Common myeloid progenitor, CD34-positive (primary cell): ENCODE data around the gene GNA12.
A peak's percentile ranks its signal among the peaks of the same experiment; 100 is the strongest.

ENCODE experiments used
- CTCF ChIA-PET: fragments of 350-600 bp; sonication (Branson Sonifier 250); formaldehyde crosslinking; loops from one replicate; lab custom pipeline; 2021; ENCODE audit warnings: antibody characterized with exemption; lab: Charles Lee
- POLR2A ChIA-PET: fragments of 350-600 bp; sonication (Branson Sonifier 250); formaldehyde crosslinking; loops from one replicate; lab custom pipeline; 2021; ENCODE audit warnings: antibody characterized with exemption; lab: Charles Lee
- DNase-seq, 3 donors: peaks; one replicate each; pipeline versions ENCODE4 v3.0.0 to v3.0.0-alpha.2; 2013
- H3K27ac ChIP-seq, 2 experiments: 1 replicate in 1 of 2; 2 replicates in 1 of 2; pipeline ENCODE4 v1.7.0; 2013; ENCODE audit warnings: inconsistent platforms in 2 of 2, low read length in 2 of 2, mild to moderate bottlenecking in 2 of 2, low read depth in 1 of 2, moderate library complexity in 1 of 2; ENCODE audit not compliant: severe bottlenecking in 2 of 2, insufficient read depth in 1 of 2, poor library complexity in 1 of 2
- H3K27me3 ChIP-seq, 5 experiments: replicated peaks in 2 of 5; 1 replicate in 3 of 5; 2 replicates in 2 of 5; pipeline versions ENCODE4 v1.6.1 to v1.7.0; 2013; ENCODE audit warnings: low read length in 4 of 5, mild to moderate bottlenecking in 2 of 5, moderate library complexity in 2 of 5, inconsistent platforms in 1 of 5; ENCODE audit not compliant: insufficient read depth in 5 of 5, control insufficient read depth in 4 of 5
- H3K36me3 ChIP-seq, 4 experiments: 1 replicate in 2 of 4; 2 replicates in 2 of 4; pipeline versions ENCODE4 v1.6.1 to v1.7.0; 2013; ENCODE audit warnings: low read length in 3 of 4, control low read depth in 1 of 4, mild to moderate bottlenecking in 1 of 4; ENCODE audit not compliant: control insufficient read depth in 4 of 4, insufficient read depth in 4 of 4
- H3K4me1 ChIP-seq, 4 experiments: 1 replicate in 3 of 4; 2 replicates in 1 of 4; pipeline versions ENCODE4 v1.6.1 to v1.7.1; 2013; ENCODE audit warnings: low read length in 3 of 4, mild to moderate bottlenecking in 3 of 4, control low read depth in 1 of 4, inconsistent platforms in 1 of 4, moderate library complexity in 1 of 4; ENCODE audit not compliant: control insufficient read depth in 4 of 4, insufficient read depth in 4 of 4; ENCODE audit errors: control extremely low read depth in 1 of 4
- H3K4me3 ChIP-seq, 7 experiments: 1 replicate in 4 of 7; 2 replicates in 3 of 7; pipeline versions ENCODE4 v1.5.1 to v1.7.0; 2013; ENCODE audit warnings: mild to moderate bottlenecking in 7 of 7, low read length in 6 of 7, moderate library complexity in 6 of 7, inconsistent platforms in 2 of 7, low read depth in 2 of 7, control low read depth in 1 of 7; ENCODE audit not compliant: insufficient read depth in 4 of 7, control insufficient read depth in 1 of 7; ENCODE audit errors: extremely low read depth in 1 of 7
- H3K9me3 ChIP-seq, 5 experiments: 1 replicate in 4 of 5; 2 replicates in 1 of 5; pipeline versions ENCODE4 v1.6.1 to v1.7.1; 2013; ENCODE audit warnings: low read length in 4 of 5, mild to moderate bottlenecking in 2 of 5, inconsistent platforms in 1 of 5, low read depth in 1 of 5, moderate library complexity in 1 of 5; ENCODE audit not compliant: control insufficient read depth in 4 of 5, insufficient read depth in 2 of 5; ENCODE audit errors: control extremely low read depth in 1 of 5
- WGBS: methylation state at CpG from one replicate; pipeline ENCODE4 v1.1.5; 2013; ENCODE audit not compliant: insufficient coverage; 5-methylcytosine and 5-hydroxymethylcytosine counted together

GNA12 gene

DNA sequence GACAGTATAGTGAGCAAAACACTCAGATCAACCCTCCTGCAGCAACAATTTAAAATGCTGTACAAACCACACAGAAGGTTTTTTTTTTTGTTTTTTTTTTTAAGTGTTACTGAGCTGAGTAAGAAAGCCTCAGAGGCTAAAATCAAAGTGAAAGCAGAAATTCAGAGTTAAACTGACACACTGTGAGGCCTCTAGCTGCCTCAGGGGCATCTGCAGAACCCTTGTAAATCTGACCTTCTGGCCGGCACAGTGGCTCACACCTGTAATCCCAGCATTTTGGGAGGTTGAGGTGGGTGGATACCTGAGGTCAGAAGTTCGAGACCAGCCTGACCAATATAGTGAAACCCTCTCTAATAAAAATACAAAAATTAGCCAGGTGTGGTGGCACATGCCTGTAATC is 7.4 kb upstream of the GNA12 start:
- Histone ChIP-seq H3K27me3 (no peaks in the 10 kb centered on the region), H3K9me3 (no peaks in the 10 kb centered on the region), H3K4me3 (no peak overlapping the region), H3K4me1 (peaks cover 0 to 5% (median 0%) of the 10 kb centered on the region in 4 experiments), H3K36me3 (peaks cover 0 to 6% (median 5%) of the 10 kb centered on the region in 4 experiments), H3K27ac (no peak overlapping the region)
- peak in 2 of 3 donors; percentile 60 to 61 for DNase-seq
- ChIA-PET CTCF (interaction anchor here (1.2 kb wide), 1 partner anchor 10 kb away, joined by 4 read pairs; no protein-coding TSS in a partner anchor), POLR2A (no interaction called here)
- WGBS: 75% methylated on average over 2 of the region's 2 CpGs

DNA sequence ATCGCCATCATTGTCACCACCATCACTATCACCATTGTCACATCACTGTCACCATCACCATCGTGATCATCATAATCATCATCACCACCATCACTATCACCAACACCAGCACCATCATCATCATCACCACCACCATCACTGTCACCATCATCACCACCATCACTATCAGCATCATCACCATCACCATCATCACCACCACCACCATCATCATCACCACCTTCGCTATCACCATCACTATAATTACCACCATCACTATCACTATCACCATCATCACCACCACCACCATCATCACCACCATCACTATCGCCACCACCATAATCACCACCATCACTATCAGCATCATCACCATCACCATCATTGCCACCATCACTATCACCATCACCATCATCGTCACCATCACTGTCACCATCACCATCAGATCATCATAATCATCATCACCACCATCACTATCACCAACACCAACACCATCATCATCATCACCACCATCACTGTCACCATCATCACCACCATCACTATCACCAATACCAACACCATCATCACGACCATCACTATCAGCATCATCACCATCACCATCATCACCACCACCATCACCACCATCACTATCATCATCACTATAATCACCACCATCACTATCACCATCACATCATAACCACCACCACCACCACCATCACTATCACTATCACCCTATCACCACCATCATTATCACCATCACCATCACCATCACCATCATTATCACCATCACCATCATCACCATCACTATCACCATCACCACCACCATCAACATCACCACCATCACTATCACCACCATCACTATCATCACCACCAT is 6.0 kb upstream of the GNA12 start:
- H3K4me3 ChIP-seq: no peak overlapping the region
- no peaks in the 10 kb centered on the region for H3K27me3 ChIP-seq
- no peak overlapping the region for H3K27ac ChIP-seq
- H3K4me1 ChIP-seq: peaks cover 0 to 5% (median 0%) of the 10 kb centered on the region in 4 experiments
- ChIA-PET POLR2A (no interaction called here), CTCF (interaction anchor here (1.4 to 2.2 kb wide), 2 partner anchors 9 to 15 kb away, joined by 5 to 8 read pairs; no protein-coding TSS in a partner anchor)
- no peak for DNase-seq
- H3K9me3 ChIP-seq: no peaks in the 10 kb centered on the region
- WGBS: 94% methylated on average over 5 of the region's 6 CpGs
- peaks cover 0 to 6% (median 3%) of the 10 kb centered on the region in 4 experiments for H3K36me3 ChIP-seq

DNA sequence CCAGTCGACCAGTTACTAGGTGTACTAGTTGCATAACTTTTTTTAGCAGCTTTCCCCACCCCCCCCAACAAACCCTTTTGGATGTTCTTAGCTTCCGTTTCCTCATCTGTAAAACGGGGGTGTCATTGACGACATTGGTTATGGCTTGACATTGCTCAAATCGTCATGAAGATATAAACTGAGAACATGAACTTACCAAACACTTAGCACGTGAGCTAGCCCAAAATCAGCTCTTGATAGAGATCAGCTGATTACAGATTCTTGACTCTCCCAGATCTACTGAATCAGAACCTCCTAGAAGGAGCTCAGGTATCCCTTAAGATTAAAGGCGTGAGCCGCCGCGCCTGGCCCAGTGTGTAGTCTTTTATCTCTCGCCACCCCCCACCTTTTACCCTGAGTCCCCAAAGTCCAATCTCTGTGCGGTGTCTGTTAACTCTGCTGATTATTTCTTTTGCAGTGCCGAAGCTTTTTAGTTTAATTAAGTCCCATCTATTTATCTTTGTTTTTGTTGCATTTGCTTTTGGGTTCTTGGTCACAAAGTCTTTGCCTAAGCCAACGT is 1.0 kb upstream of the GNA12 start:
- Histone ChIP-seq H3K36me3 (peaks cover 2 to 15% (median 3%) of the 10 kb centered on the region in 4 experiments), H3K4me1 (peaks cover 5 to 37% (median 31%) of the 10 kb centered on the region in 4 experiments), H3K9me3 (no peaks in the 10 kb centered on the region), H3K27me3 (no peaks in the 10 kb centered on the region), H3K4me3 (peak overlapping the region in 6 of 7 experiments; percentile 60 to 82 (median 68)), H3K27ac (peak overlapping the region in 1 of 2 experiments; percentile 64)
- POLR2A ChIA-PET: no interaction called here
- CTCF ChIA-PET: interaction anchor here (0.8 to 1.2 kb wide), 3 partner anchors 21 to 124 kb away, joined by 3 read pairs; no protein-coding TSS in a partner anchor
- no peak for DNase-seq
- 94% methylated on average over 10 of the region's 14 CpGs for WGBS

DNA sequence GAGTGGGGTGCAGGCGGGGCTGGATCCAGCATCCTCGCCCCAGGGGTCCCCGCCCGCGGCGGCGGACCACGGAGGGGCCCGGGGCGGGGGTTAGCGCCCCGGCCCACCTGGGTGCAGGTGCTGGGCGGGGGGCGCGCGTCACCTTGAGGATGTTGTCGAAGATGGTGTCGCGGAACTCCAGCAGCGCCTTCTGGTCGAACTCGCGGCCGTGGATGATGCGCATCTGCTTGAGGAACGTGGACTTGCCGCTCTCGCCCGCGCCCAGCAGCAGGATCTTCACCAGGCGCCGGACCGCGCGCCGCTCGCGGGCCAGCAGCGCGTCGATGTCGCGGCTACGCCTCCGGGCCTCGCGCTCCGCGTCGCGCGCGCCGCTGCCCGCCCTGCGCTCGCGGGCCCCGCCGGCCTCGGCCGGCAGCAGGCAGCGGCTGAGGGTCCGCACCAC is 376 bp downstream of the GNA12 start:
- peak in 2 of 3 donors; percentile 53 to 66 for DNase-seq
- peaks cover 7 to 43% (median 36%) of the 10 kb centered on the region in 4 experiments for H3K4me1 ChIP-seq
- under 1% methylated on average over 45 of the region's 64 CpGs for WGBS
- H3K27me3 ChIP-seq: no peaks in the 10 kb centered on the region
- no peaks in the 10 kb centered on the region for H3K9me3 ChIP-seq
- peak overlapping the region; percentile 44 to 85 (median 68) for H3K4me3 ChIP-seq
- H3K36me3 ChIP-seq: peaks cover 2 to 25% (median 6%) of the 10 kb centered on the region in 4 experiments
- H3K27ac ChIP-seq: peak overlapping the region; percentile 25 to 66
- ChIA-PET POLR2A (no interaction called here), CTCF (no interaction called here)

DNA sequence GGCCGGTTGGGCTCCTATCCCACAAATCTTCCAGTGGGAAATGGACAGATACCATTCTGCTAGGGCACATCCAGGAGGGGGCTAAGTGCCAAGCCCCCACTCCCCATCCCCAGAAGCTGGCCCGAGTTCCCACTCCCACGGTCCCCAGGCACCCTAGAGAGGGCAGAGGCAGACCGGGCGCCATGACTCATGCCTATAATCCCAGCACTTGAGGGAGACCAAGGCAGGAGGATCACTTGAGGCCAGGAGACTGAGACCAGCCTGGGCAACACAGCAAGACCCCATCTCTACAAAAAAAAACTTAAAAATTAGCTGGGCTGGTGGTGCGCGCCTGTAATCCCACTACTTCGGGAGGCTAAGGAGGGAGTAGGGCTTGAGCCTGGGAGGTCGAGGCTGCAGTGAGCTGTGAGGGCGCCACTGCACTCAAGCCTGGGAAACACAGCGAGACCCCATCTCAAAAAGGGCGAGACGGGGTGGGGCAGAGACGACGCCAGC is 870 bp downstream of the GNA12 start:
- peak overlapping the region; percentile 44 to 85 (median 68) for H3K4me3 ChIP-seq
- CTCF ChIA-PET: interaction anchor here (0.6 to 1.6 kb wide), 2 partner anchors 10 to 78 kb away, joined by 3 to 4 read pairs; no protein-coding TSS in a partner anchor
- H3K27me3 ChIP-seq: no peaks in the 10 kb centered on the region
- H3K36me3 ChIP-seq: peaks cover 3 to 25% (median 8%) of the 10 kb centered on the region in 4 experiments
- POLR2A ChIA-PET: no interaction called here
- no peak for DNase-seq
- H3K4me1 ChIP-seq: peaks cover 7 to 43% (median 38%) of the 10 kb centered on the region in 4 experiments
- H3K9me3 ChIP-seq: no peaks in the 10 kb centered on the region
- peak overlapping the region; percentile 25 to 66 for H3K27ac ChIP-seq
- WGBS: 76% methylated on average over 9 of the region's 15 CpGs

DNA sequence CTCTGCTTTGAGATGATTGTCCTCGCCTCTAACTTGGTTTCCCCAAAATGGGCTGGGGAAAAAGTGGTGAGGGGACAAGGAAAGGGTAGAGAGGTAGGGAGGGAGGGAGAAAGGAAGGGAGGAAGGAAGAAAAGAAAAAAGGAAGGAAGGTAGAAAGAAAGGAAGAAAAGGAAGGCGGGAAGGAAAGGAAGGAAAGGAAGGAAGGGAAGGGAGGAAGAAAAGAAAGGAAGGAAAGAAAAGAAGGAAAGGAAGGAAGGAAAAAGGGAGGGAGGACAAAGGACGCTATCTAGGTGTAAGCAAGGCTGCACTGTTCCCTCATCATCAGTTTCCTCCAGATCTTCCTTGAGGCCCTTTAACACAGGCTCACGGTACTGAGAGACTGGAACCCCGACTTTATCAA is 2.2 kb downstream of the GNA12 start:
- peaks cover 3 to 25% (median 7%) of the 10 kb centered on the region in 4 experiments for H3K36me3 ChIP-seq
- H3K9me3 ChIP-seq: no peaks in the 10 kb centered on the region
- CTCF ChIA-PET: interaction anchor here (1.1 to 1.6 kb wide), 2 partner anchors 9 to 10 kb away, joined by 4 read pairs; no protein-coding TSS in a partner anchor
- peaks cover 7 to 55% (median 47%) of the 10 kb centered on the region in 4 experiments for H3K4me1 ChIP-seq
- WGBS: 34% methylated on average over 4 of the region's 5 CpGs
- no peaks in the 10 kb centered on the region for H3K27me3 ChIP-seq
- H3K4me3 ChIP-seq: peak overlapping the region in 4 of 7 experiments; percentile 4 to 85 (median 74)
- POLR2A ChIA-PET: interaction anchor here (0.7 kb wide), 1 partner anchor 10 kb away, joined by 3 read pairs; no protein-coding TSS in a partner anchor
- DNase-seq: no peak
- H3K27ac ChIP-seq: peak overlapping the region in 1 of 2 experiments; percentile 54
